GM13977 (cell line): ENCODE results near the gene SART1.
A peak's percentile ranks its signal among the peaks of the same experiment; 100 is the strongest.

ENCODE experiments used
- DNase-seq: peaks from one replicate; pipeline ENCODE4 v3.0.0; 2012; ENCODE audit warnings: low spot score
- in situ Hi-C: fragments of 300-500 bp; cut with MboI; formaldehyde crosslinking; loops from one replicate; pipeline ENCODE4 v1.12.0; 2022; ENCODE audit warnings: low sequenced_read_pairs, low pct_unique_long_range_greater_than_20kb, mixed read lengths, inconsistent platforms; ENCODE audit not compliant: unreplicated experiment
- TF ChIP-seq, protein P1 (sequence below): IDR thresholded peaks from 2 replicates; pipeline ENCODE4 v1.5.1; 2012; ENCODE audit warnings: mild to moderate bottlenecking, control low read depth; ENCODE audit not compliant: insufficient read depth; ENCODE audit errors: extremely low read depth, missing control alignments

Gene SART1

DNA sequence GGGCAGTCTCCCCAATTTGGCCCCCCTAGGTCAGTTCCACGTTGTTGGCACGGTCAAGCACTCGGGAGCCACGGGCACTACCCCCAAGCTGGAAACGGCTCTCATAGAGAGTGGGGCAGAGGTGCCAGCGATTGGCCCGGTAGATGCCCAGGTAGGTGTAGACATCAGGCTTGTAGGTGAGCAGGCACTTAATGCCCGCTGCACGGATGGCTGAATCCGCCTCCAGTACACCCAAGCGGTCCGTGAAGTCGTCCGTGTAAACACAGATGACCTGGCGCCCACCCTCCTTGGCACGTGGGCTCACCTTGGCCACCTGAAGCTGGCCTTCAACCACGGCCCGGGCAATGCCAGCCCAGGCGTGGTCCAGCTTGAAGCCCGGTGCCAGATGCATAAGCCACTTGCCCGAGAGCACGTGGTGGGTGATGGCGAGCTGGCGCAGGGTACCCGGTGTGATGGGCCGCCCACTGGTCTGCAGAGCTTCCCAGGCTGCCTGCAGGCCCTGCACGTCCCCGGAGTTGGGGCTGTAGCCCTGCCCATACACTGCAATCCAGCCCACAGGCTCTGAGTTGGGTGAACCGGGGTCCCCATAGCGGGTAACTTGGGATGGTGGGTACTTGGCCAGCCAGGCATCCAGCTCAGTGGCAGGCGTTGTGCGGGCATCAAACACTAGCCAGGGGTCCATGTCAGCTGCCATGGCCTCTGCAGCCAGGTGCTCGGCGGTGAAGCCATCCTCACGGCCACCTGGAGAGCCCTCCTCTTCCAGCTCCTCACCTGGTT, 43.9 kb upstream of the SART1 start:
- in situ Hi-C loops: no loop called here
- no peak for DNase-seq
- TF ChIP-seq, protein P1, sequence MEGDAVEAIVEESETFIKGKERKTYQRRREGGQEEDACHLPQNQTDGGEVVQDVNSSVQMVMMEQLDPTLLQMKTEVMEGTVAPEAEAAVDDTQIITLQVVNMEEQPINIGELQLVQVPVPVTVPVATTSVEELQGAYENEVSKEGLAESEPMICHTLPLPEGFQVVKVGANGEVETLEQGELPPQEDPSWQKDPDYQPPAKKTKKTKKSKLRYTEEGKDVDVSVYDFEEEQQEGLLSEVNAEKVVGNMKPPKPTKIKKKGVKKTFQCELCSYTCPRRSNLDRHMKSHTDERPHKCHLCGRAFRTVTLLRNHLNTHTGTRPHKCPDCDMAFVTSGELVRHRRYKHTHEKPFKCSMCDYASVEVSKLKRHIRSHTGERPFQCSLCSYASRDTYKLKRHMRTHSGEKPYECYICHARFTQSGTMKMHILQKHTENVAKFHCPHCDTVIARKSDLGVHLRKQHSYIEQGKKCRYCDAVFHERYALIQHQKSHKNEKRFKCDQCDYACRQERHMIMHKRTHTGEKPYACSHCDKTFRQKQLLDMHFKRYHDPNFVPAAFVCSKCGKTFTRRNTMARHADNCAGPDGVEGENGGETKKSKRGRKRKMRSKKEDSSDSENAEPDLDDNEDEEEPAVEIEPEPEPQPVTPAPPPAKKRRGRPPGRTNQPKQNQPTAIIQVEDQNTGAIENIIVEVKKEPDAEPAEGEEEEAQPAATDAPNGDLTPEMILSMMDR: no peak

DNA sequence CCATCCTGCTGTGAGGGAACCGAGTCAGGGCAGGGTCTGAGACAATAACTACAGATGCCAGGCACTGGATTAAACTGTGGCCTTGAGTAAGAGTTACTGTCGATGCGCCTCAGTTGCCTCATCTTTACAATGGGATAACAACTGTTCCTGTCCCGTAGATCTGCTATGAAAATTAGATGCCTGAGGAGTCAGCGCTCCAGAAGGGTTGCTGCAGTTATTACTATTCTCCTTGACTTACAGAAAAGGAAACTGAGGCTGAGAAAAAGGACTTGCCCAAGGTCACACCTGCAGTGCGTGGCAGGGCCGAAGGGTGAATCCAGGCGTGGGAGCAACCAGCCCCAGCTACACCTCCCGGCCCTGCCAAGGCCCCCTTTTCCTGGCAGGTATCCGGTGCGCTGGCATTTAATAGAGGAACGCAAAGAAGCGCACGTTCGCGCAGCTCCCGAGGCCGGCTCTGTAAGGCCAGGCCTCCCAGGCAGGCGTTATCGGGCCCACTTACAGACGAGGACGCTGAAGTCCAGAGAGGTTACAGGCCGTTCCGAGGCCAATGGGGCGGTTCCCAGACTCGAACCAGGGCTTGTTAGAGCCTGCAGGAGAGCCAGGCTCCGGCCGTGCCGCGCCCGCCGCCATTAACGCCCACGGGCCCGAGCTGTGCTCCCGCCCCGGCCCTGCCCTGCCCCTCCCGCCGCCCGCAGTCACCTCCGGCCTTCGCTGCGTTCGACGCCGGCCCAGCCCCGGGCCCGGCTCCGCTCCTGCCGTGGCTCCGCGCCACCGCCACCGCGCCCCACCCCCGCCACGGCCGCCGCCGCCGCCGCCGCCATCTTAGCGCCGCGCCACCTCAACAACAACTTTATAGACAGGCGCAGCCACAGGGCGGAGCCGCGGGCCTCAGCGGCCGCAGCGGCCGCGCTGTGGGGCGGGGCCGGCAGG, 43.1 kb upstream of the SART1 start, which contains the start of gene C11orf68:
Gene C11orf68, minus strand, starts transcription at position 852 of the 930 bp plus-strand sequence. Its CDS starts 31 bp downstream, at position 821.
- in situ Hi-C loops: no loop called here
- TF ChIP-seq, protein P1: no peak
- no peak for DNase-seq

DNA sequence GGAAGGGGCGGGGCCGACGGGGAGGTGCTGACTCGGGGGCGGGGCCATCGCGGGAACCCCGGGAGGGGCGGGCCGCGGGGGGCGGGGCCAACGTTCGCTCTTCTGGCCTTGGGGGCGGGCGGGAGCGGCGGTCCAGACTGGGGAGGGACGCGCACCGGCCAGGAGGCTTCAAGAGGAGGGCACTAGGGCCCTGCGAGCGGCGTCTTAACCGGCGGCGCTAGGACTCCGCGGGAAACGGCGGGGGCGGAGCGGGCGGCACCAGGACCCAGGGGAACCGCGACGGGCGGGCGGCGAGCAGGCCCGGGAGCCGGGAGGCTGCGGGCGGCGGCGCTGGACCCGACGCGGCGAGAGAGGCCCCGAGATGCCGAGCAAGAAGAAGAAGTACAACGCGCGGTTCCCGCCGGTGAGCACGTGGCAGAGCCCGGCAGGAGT, 42.4 kb upstream of the SART1 start, which contains the start of gene DRAP1:
Gene DRAP1, plus strand, starts transcription at position 286 of the 432 bp plus-strand sequence. Its CDS starts 76 bp downstream, at position 362.
- TF ChIP-seq, protein P1: no peak
- peak; percentile 100 for DNase-seq
- in situ Hi-C loops: no loop called here

DNA sequence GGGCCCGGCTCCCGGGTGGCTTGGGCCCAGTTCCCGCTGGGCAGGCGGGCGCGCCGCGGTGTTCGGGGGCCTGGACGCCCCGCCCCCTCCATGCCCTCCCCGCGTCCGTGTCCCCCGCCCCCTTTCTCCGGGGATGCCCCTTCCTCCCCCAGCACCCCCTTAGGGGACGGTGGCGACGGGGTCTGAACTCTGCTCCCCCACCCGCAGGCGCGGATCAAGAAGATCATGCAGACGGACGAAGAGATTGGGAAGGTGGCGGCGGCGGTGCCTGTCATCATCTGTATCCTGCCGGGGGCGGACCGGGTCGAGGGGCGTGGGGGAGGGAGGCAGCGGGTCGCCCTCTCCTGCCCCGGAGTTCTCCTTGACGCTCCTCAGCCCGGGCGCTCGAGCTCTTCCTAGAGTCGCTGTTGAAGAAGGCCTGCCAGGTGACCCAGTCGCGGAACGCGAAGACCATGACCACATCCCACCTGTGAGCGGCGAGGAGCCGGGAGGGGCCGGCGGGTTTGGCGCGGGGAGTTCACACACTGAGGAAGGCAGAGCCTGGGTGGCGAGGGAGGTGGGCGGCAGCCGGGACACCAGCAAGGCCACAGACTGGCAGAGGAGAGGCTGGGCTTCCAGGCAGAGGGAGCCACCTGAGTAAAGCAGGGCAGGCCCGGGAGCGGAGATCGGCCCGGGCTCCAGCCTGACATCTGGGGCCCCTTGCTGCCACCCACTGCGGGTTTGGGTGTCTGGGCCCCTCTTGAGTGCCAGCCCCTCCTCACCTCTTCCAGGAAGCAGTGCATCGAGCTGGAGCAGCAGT, 41.8 kb upstream of the SART1 start:
- DNase-seq: no peak

DNA sequence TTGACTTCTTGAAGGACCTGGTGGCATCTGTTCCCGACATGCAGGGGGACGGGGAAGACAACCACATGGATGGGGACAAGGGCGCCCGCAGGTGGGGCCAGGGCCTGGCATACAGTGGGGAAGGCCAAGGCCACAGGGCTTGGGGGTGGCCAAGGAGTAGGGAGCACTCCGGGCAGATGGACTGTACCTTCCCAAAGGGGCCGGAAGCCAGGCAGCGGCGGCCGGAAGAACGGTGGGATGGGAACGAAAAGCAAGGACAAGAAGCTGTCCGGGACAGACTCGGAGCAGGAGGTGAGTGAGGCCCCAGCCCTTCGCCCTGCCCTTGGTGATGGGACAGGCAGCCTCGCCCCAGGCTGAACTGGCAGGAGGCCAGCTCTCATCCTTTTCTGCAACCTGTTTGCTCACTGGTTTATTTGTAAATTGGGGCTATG, 41.1 kb upstream of the SART1 start:
- in situ Hi-C loops: no loop called here

More for the DNA sequence above, 41.8 kb upstream of the SART1 start:
- TF ChIP-seq, protein P1: no peak
- in situ Hi-C loops: no loop called here

More for the DNA sequence above, 41.1 kb upstream of the SART1 start:
- no peak for DNase-seq
- TF ChIP-seq, protein P1: no peak
